GM18861 (cell line): ENCODE results near the gene LETMD1.
A peak's percentile ranks its signal among the peaks of the same experiment; 100 is the strongest.
"Not testable (repeated sequence)": the region's sequence is repeated elsewhere in the genome, so short reads cannot be mapped to it uniquely, and the experiment has no call there.

ENCODE experiments used
- ATAC-seq: cut with Tn5 transposase; IDR thresholded peaks from one replicate; pipeline ENCODE4 v1.9.1; 2021; ENCODE audit not compliant: unreplicated experiment

Gene LETMD1

GRCh38 chr12:51076236-51076930 lies 28.3 kb downstream of the LETMD1 start:
- ATAC-seq: no peak

DNA sequence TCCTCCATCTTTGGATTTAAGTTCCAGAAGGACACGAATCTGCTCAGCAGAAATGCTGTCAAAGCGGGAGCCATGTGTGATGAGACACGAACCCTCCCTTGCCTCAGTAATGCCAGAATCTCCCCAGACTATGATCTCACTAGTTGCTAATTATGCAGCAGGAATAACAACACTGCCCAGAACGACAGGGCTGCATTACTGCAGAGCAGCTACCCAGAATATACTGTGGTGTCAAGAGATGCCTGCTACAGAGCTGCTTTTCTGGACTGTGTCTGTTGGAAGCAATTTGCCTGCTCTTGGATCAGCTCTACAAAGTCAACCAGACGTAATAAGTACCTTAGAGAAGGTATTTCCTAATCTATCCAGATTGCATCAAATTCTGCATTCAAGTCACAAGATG lies 29.8 kb downstream of the LETMD1 start:
- ATAC-seq: no peak

- ATAC-seq: not testable (repeated sequence)
These were observed 30.2 kb downstream of the LETMD1 start for GRCh38 chr12:51078346-51078745.

GRCh38 chr12:51078866-51079265 lies 30.7 kb downstream of the LETMD1 start:
- ATAC-seq: not testable (repeated sequence)

GRCh38 chr12:51080136-51080535 lies 32.0 kb downstream of the LETMD1 start:
- ATAC-seq: no peak

GRCh38 chr12:51081421-51081820 lies 33.3 kb downstream of the LETMD1 start:
- ATAC-seq: no peak

- no peak for ATAC-seq
These were observed 34.5 kb downstream of the LETMD1 start for GRCh38 chr12:51082561-51083125.

DNA sequence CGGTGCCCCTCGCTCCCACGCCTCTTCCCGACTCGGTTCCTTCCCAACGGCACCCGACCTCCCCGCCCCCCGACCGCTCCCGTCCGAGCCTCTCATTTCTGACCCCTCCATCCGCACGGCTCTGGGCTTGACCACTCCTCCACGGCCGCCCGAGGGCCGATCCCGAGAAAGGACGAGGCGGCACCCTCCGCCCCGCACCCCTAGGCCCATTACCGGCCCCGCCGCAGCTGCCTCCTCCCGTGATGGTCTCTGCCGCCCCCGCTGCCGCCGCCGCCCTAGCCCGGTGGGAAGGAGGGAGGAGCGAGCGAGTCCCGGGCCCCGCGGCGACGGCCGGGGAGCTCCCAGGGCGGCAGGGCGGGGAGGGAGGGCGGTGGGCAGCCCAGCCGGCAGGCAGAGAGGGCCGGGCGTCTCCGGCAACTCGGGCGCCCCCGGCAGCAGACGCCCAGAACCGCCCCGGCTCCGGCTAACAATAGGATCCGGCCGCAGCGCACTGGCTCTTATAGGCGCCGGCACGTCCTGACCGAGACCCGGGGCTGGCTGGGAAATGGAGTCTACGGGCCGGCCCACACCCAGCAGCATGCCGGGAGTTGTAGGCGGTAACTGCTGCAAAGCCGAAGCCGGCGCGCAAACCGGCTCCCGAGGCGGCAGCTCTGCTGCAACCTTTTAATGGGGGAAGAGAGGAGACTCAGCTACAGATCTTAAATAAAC lies 35.2 kb downstream of the LETMD1 start, which contains the start of gene CSRNP2:
CSRNP2 (minus strand) TSS at position 471 of the 708 bp plus-strand sequence. CDS start 7,035 bp downstream, outside the sequence.
- ATAC-seq: peak; percentile 92

GRCh38 chr12:51085757-51086156 lies 37.6 kb downstream of the LETMD1 start:
- no peak for ATAC-seq

GRCh38 chr12:51086933-51087332 lies 38.8 kb downstream of the LETMD1 start:
- ATAC-seq: no peak

DNA sequence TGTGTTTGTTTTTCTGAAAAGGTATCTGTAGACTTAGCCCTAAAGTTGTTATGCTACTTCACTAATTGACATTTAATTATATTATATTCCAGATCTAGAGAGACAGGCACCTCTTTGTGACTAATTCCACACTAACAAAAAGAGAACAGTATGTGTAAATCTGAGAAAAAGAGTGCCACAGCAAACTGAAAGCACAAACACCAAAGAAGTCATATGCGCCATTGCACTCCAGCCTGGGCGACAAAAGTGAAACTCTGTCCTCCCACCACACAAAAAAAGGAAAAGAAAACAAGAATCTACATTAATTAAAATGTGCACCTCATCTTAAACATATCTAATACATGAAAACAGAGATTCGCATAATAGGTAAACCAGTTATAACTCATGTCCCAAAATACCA lies 39.7 kb downstream of the LETMD1 start:
- ATAC-seq: no peak

DNA sequence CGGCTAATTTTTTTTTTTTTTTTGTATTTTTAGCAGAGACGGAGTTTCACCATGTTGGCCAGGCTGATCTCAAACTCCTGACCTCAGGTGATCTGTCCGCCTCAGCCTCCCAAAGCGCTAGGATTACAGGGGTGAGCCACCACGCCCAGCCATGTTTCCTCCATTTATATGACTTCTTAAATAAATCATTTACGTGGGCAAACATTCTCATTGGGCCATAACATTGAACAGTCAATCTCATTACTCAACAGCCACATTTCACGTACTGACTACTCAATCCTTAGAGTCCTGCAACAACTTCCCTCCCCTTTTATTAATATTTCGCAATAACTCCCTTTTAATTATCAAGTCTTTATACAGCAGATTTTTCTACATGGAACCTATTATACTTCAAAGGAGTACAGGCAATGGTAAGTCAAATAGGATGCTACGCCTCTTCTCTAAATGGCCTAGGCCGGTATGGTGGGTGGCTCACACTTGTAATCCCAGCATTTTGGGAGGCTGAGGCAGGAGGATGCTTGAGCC lies 42.6 kb downstream of the LETMD1 start:
- ATAC-seq: no peak

- ATAC-seq: no peak
These were observed 50.5 kb downstream of the LETMD1 start for GRCh38 chr12:51098611-51099010.

DNA sequence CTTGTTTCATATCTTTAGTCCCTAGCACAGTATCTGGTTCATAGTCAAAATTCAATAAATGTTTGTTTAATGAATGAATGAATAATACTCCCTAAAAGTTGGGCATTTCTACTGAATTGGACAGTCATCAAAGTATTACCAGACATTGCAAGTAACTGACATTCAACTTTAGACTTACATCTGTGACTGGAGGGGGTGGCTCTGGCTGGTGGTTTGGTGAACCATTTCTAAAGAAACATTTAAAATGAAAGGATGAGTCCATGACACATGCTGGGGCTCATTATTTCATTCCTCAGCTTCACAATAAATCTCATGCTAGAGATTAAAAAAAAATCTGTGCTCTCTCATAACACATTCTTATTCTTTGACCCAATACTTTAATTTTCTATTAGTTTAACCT lies 55.9 kb downstream of the LETMD1 start:
- no peak for ATAC-seq

GRCh38 chr12:51108136-51108535 lies 60.0 kb downstream of the LETMD1 start:
- ATAC-seq: no peak
